SHP77 (cell line): Measurements from ENCODE around the gene RBM10.
"Not testable (repeated sequence)": the region's sequence is repeated elsewhere in the genome, so short reads cannot be mapped to it uniquely, and the experiment has no call there.

Experiments
- DNase-seq, 2 experiments: peaks; one replicate each; lab custom pipeline; 2025; lab: John Stamatoyannopoulos, UW

The RBM10 gene

GRCh38 chrX:47144626-47145394 is at the start of gene RBM10, which contains the start of gene NDUFB11:
TSS of gene RBM10 (plus strand) at chrX:47145221. CDS start at chrX:47147482, 2,261 bp downstream.
TSS of gene NDUFB11 (minus strand) at chrX:47144702. CDS start at chrX:47144679, 23 bp downstream.
- peak; percentile 82 to 88 for DNase-seq

- no peak for DNase-seq
Observed at GRCh38 chrX:47097018-47097417, 48.0 kb upstream of the RBM10 start.

GRCh38 chrX:47098338-47099094 is 46.5 kb upstream of the RBM10 start:
- no peak for DNase-seq

- no peak for DNase-seq
Observed at GRCh38 chrX:47101206-47101605, 43.8 kb upstream of the RBM10 start.

GRCh38 chrX:47110936-47111615 is 33.9 kb upstream of the RBM10 start:
- not testable (repeated sequence) for DNase-seq

GRCh38 chrX:47112316-47112954 is 32.6 kb upstream of the RBM10 start:
- DNase-seq = no peak

- DNase-seq = not testable (repeated sequence)
Observed at GRCh38 chrX:47116551-47117110, 28.4 kb upstream of the RBM10 start.

- not testable (repeated sequence) for DNase-seq
Observed at GRCh38 chrX:47124466-47124865, 20.6 kb upstream of the RBM10 start.

GRCh38 chrX:47129157-47129898 is 15.7 kb upstream of the RBM10 start:
- DNase-seq = peak; percentile 73 to 90

GRCh38 chrX:47129899-47130358 is 15.1 kb upstream of the RBM10 start:
- no peak for DNase-seq

GRCh38 chrX:47133493-47133892 is 11.5 kb upstream of the RBM10 start:
- DNase-seq = no peak

- not testable (repeated sequence) for DNase-seq
Observed at GRCh38 chrX:47135650-47136049, 9.4 kb upstream of the RBM10 start.

GRCh38 chrX:47138171-47138570 is 6.8 kb upstream of the RBM10 start:
- DNase-seq = no peak

GRCh38 chrX:47143894-47144625 is 961 bp upstream of the RBM10 start:
- peak in 1 of 2 experiments; percentile 32 for DNase-seq

GRCh38 chrX:47145395-47146120 is 537 bp downstream of the RBM10 start:
- no peak for DNase-seq

- DNase-seq = no peak
Observed at GRCh38 chrX:47146121-47146935, 1.3 kb downstream of the RBM10 start.

GRCh38 chrX:47146936-47147859 is 2.2 kb downstream of the RBM10 start:
- DNase-seq = no peak
